Activated naive CD4-positive, alpha-beta T cell treated with anti-CD3 and anti-CD28 coated beads, Interleukin-2, amount 10 ng/mL, durations not matched to agents 5 hours and 36 hours (primary cell): ENCODE results near the gene FBXW5. TPM values are rescaled to one million over a fixed set of nuclear protein-coding genes. Genes with fewer than 3 reads are reported as not detected.

Experiments used
- total RNA-seq, 2 experiments: library from RNA; stranded (reverse); gene quantifications; one replicate each; pipeline ENCODE4 v1.2.3, GENCODE V29; 2021

FBXW5 gene
- total RNA-seq: 100 to 1,000 TPM; 104 to 108 TPM

GRCh38 chr9:136944519-136945332 is at the start of gene FBXW5, which contains the start of gene C8G:
FBXW5 (minus strand) TSS chr9:136944738; CDS start chr9:136944083, 655 bp downstream.
C8G (plus strand) TSS chr9:136945243; CDS start chr9:136945321, 78 bp downstream.

GRCh38 chr9:136991993-136992818 is 47.7 kb upstream of the FBXW5 start, which contains the start of gene PAXX:
PAXX (plus strand) TSS chr9:136992422; CDS start chr9:136992444, 22 bp downstream.

DNA sequence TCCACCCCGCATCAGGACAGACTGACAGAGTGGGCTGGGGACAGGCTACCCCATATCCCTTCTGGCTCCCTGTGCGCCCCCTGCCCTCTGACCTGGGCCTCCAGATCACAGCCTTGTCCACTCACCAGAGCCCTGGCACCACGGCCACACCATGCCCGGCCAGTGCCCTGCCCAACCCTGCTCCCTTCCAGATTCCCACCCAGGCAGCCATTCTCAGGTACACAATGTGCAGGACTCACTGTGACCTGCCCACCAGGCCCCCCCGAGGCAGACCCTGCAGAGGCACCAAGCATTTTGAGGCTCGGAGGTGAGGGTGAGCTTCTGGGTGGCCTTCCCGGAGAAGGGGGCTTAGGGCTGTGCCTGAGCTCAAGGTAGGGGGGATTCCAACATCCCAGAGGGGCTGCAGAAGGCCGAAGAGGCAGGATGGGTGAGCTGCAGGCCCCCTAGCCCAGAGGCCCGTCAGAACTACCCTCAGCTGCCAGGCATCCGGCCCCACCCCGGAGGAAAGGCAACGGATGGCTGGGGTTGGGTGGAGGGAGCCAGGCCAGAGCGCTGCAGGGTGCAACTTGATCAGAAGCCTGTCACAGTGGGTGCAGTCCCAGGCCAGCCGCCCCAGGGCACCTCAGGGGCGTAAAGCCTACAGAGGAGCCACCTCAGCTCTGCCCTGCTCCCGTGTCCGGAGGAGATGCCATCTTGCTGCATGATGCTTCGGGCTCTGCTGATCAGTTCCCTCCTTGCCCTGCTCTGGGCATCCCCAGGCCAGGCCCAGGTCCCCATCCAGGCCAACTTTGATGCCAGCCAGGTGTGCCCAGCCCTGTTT is 37.9 kb upstream of the FBXW5 start, which contains the start of gene LCNL1:
TSS of gene LCNL1 (plus strand) at position 762 of the 820 bp plus-strand sequence. CDS start 594 bp downstream, outside the sequence.

GRCh38 chr9:136977223-136977622 is 32.7 kb upstream of the FBXW5 start, which contains the start of gene PTGDS:
PTGDS (plus strand) TSS chr9:136977504; CDS start chr9:136977579, 75 bp downstream.

GRCh38 chr9:136951541-136952320 is 7.2 kb upstream of the FBXW5 start, which contains the start of gene LCN12:
LCN12 (plus strand) TSS chr9:136952273; CDS start chr9:136952328, 55 bp downstream.

Other genes starting within 250 kb of the FBXW5 start
- under 1 TPM; 0.10 to 0.23 TPM for gene DIPK1B, start 232.2 kb downstream of the FBXW5 start, total RNA-seq
- gene LCN10, start 201.8 kb downstream of the FBXW5 start, total RNA-seq: under 1 TPM in 1 of 2 experiments, not detected in 1; 0.08 TPM
- gene LCN6, start 196.2 kb downstream of the FBXW5 start, total RNA-seq: not detected
- gene LCN8, start 186.5 kb downstream of the FBXW5 start, total RNA-seq: not detected
- gene LCN15, start 180.2 kb downstream of the FBXW5 start, total RNA-seq: not detected
- gene TMEM141, start 153.4 kb downstream of the FBXW5 start, total RNA-seq: 10 to 100 TPM; 33.4 to 35.3 TPM
- under 1 TPM; 0.46 to 0.76 TPM for gene CCDC183, start 148.4 kb downstream of the FBXW5 start, total RNA-seq
- gene RABL6, start 136.8 kb downstream of the FBXW5 start, total RNA-seq: 10 to 100 TPM; 89.0 to 92.1 TPM
- gene AJM1, start 102.3 kb downstream of the FBXW5 start, total RNA-seq: 1 to 10 TPM; 5.6 to 5.9 TPM
- gene PHPT1, start 95.3 kb downstream of the FBXW5 start, total RNA-seq: 10 to 100 TPM; 86.7 to 87.5 TPM
- 10 to 100 TPM; 13.4 to 14.6 TPM for gene MAMDC4, start 92.4 kb downstream of the FBXW5 start, total RNA-seq
- 100 to 1,000 TPM; 316 to 330 TPM for gene EDF1, start 78.4 kb downstream of the FBXW5 start, total RNA-seq
- gene TRAF2, start 58.2 kb downstream of the FBXW5 start, total RNA-seq: 10 to 100 TPM; 35.4 to 41.7 TPM
- 1 to 10 TPM in 1 of 2 experiments, under 1 TPM in 1; 0.98 to 1.2 TPM for gene C8G, start 505 bp upstream of the FBXW5 start, total RNA-seq
- 1 to 10 TPM; 2.4 to 2.8 TPM for gene LCN12, start 7.5 kb upstream of the FBXW5 start, total RNA-seq
- gene PTGDS, start 32.8 kb upstream of the FBXW5 start, total RNA-seq: 10 to 100 TPM; 13.2 to 17.8 TPM
- under 1 TPM; 0.58 to 0.60 TPM for gene LCNL1, start 38.3 kb upstream of the FBXW5 start, total RNA-seq
- 10 to 100 TPM; 69.6 to 74.6 TPM for gene PAXX, start 47.7 kb upstream of the FBXW5 start, total RNA-seq
- 1 to 10 TPM; 4.5 to 4.6 TPM for gene CLIC3, start 51.8 kb upstream of the FBXW5 start, total RNA-seq
- gene ABCA2, start 83.5 kb upstream of the FBXW5 start, total RNA-seq: 10 to 100 TPM; 41.1 to 42.6 TPM
- gene FUT7, start 87.3 kb upstream of the FBXW5 start, total RNA-seq: 1 to 10 TPM; 1.7 to 2.4 TPM
- gene NPDC1, start 101.4 kb upstream of the FBXW5 start, total RNA-seq: 10 to 100 TPM; 79.2 to 82.7 TPM
- under 1 TPM; 0.25 to 0.36 TPM for gene ENTPD2, start 109.3 kb upstream of the FBXW5 start, total RNA-seq
- gene SAPCD2, start 125.8 kb upstream of the FBXW5 start, total RNA-seq: 10 to 100 TPM; 24.5 to 25.2 TPM
- gene UAP1L1, start 132.8 kb upstream of the FBXW5 start, total RNA-seq: 10 to 100 TPM; 38.3 to 40.2 TPM
- gene MAN1B1, start 142.2 kb upstream of the FBXW5 start, total RNA-seq: 10 to 100 TPM; 56.7 to 57.8 TPM
- 100 to 1,000 TPM; 276 to 289 TPM for gene DPP7, start 170.0 kb upstream of the FBXW5 start, total RNA-seq
- not detected for gene GRIN1, start 194.4 kb upstream of the FBXW5 start, total RNA-seq
- gene LRRC26, start 225.3 kb upstream of the FBXW5 start, total RNA-seq: not detected
- gene TMEM210, start 227.3 kb upstream of the FBXW5 start, total RNA-seq: not detected
- 10 to 100 TPM; 62.9 to 65.5 TPM for gene ANAPC2, start 243.8 kb upstream of the FBXW5 start, total RNA-seq
- 10 to 100 TPM; 67.9 to 68.4 TPM for gene SSNA1, start 243.9 kb upstream of the FBXW5 start, total RNA-seq